WERI-Rb-1 (cell line): ENCODE measurements around the gene PHETA1.
"Not testable (repeated sequence)": the region's sequence is repeated elsewhere in the genome, so short reads cannot be mapped to it uniquely, and the experiment has no call there.

Source experiments
- DNase-seq: peaks from one replicate; pipeline ENCODE4 v3.0.0-alpha.2; 2020
- H3K27ac ChIP-seq: fragments of 250-450 bp; sonication (Bioruptor Pico); 2 replicates; pipeline ENCODE4 v1.5.1; 2020; ENCODE audit warnings: mild to moderate bottlenecking, moderate library complexity
- H3K27me3 ChIP-seq: fragments of 250-450 bp; sonication (Bioruptor Pico); 2 replicates; pipeline ENCODE4 v1.5.1; 2021; ENCODE audit warnings: mild to moderate bottlenecking, low read depth, moderate library complexity; ENCODE audit not compliant: insufficient read depth, severe bottlenecking
- H3K36me3 ChIP-seq: fragments of 250-450 bp; sonication (Bioruptor Pico); 2 replicates; pipeline ENCODE4 v1.5.1; 2020; ENCODE audit warnings: mild to moderate bottlenecking, moderate library complexity
- H3K4me3 ChIP-seq: 2 replicates; pipeline ENCODE4 v1.5.1; 2011; ENCODE audit warnings: low read depth, mild to moderate bottlenecking, control low read depth, low read length
- H3K9me3 ChIP-seq: fragments of 250-450 bp; sonication (Bioruptor Pico); 2 replicates; pipeline ENCODE4 v1.5.1; 2021; ENCODE audit warnings: mild to moderate bottlenecking, moderate library complexity; ENCODE audit not compliant: severe bottlenecking
- CTCF ChIP-seq: IDR thresholded peaks from 2 replicates; pipeline ENCODE4 v1.5.1; 2011; ENCODE audit warnings: low read depth, mild to moderate bottlenecking, control low read depth, inconsistent platforms, low read length

PHETA1 gene

GRCh38 chr12:111343181-111343580 is 25.7 kb downstream of the PHETA1 start:
- DNase-seq, result no peak
- H3K9me3 ChIP-seq, result peaks cover 6% of the 10 kb centered on the region
- TF ChIP-seq CTCF, result no peak
- H3K36me3 ChIP-seq, result no peaks in the 10 kb centered on the region
- H3K4me3 ChIP-seq, result no peak overlapping the region
- no peak overlapping the region for H3K27ac ChIP-seq
- no peaks in the 10 kb centered on the region for H3K27me3 ChIP-seq

- DNase-seq, result no peak
- Histone ChIP-seq H3K4me3 (no peak overlapping the region), H3K9me3 (no peaks in the 10 kb centered on the region), H3K27me3 (no peaks in the 10 kb centered on the region), H3K36me3 (no peaks in the 10 kb centered on the region), H3K27ac (no peak overlapping the region)
- no peak for TF ChIP-seq CTCF
Measured at GRCh38 chr12:111342376-111342775, 26.5 kb downstream of the PHETA1 start.

DNA sequence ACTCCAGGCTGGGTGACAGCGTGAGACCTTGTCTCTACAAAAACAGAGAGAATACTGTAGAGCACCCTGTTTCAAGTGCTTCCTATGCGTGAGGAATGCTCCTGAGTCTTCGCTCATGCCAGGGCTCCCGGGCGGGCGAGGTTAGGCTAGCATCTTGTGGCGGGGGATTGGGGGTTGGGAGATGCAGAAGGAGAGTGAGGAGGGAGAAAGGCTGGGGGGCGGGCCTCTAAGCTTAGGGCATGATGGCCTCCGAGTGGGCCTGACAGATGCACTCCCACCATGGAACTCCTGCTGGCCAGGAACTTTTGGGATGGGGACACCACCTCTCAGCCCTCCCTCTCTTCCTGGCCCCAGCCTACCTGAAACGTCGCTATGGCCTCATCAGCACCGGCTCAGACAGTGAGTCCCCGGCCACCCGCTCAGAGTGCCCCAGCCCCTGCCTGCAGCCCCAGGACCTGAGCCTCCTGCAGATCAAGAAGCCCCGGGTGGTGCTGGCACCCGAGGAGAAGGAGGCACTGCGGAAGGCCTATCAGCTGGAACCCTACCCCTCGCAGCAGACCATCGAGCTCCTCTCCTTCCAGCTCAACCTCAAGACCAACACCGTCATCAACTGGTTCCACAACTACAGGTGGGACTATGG is 27.3 kb downstream of the PHETA1 start:
- no peaks in the 10 kb centered on the region for H3K36me3 ChIP-seq
- DNase-seq, result no peak
- H3K9me3 ChIP-seq, result no peaks in the 10 kb centered on the region
- H3K27me3 ChIP-seq, result no peaks in the 10 kb centered on the region
- TF ChIP-seq CTCF, result no peak
- H3K27ac ChIP-seq, result no peak overlapping the region
- H3K4me3 ChIP-seq, result no peak overlapping the region

GRCh38 chr12:111340680-111341079 is 28.2 kb downstream of the PHETA1 start:
- not testable (repeated sequence) for DNase-seq, H3K27me3 ChIP-seq, H3K27ac ChIP-seq, H3K36me3 ChIP-seq, H3K4me3 ChIP-seq, H3K9me3 ChIP-seq

GRCh38 chr12:111340231-111340630 is 28.7 kb downstream of the PHETA1 start:
- Histone ChIP-seq H3K4me3 (no peak overlapping the region), H3K27ac (no peak overlapping the region), H3K27me3 (no peaks in the 10 kb centered on the region), H3K9me3 (no peaks in the 10 kb centered on the region), H3K36me3 (no peaks in the 10 kb centered on the region)
- no peak for DNase-seq
- no peak for TF ChIP-seq CTCF

GRCh38 chr12:111339321-111339938 is 29.5 kb downstream of the PHETA1 start:
- Histone ChIP-seq H3K27me3 (no peaks in the 10 kb centered on the region), H3K4me3 (no peak overlapping the region), H3K27ac (no peak overlapping the region), H3K36me3 (no peaks in the 10 kb centered on the region), H3K9me3 (no peaks in the 10 kb centered on the region)
- TF ChIP-seq CTCF, result no peak
- no peak for DNase-seq
